Caco-2 (cell line): ENCODE measurements around the gene DIAPH3. TPM values are rescaled to one million over a fixed set of nuclear protein-coding genes. Genes with fewer than 3 reads are reported as not detected.

Source experiments
- BruUV-seq: library from RNA; stranded (reverse); fragments of 400-500 nt; replicated peaks from 2 replicates; lab custom pipeline; 2021; lab: Mats Ljungman, UMichigan
- CTCF ChIA-PET: fragments of 300-600 bp; sonication (Branson Sonifier 250); formaldehyde crosslinking; loops from one replicate; lab custom pipeline; 2022; ENCODE audit warnings: antibody characterized with exemption; lab: Charles Lee
- POLR2A ChIA-PET: fragments of 300-600 bp; sonication (Branson Sonifier 250); formaldehyde crosslinking; loops from one replicate; lab custom pipeline; 2022; ENCODE audit warnings: antibody characterized with exemption; lab: Charles Lee
- DNase-seq, 2 experiments: peaks; one replicate each; pipeline versions ENCODE4 v3.0.0 to v3.0.0-alpha.2; 2020 to 2022
- H3K27me3 ChIP-seq: replicated peaks from 2 replicates; pipeline ENCODE4 v1.6.0; 2011; ENCODE audit warnings: low read length; ENCODE audit not compliant: control insufficient read depth, insufficient read depth
- H3K36me3 ChIP-seq: 2 replicates; pipeline ENCODE4 v1.5.1; 2011; ENCODE audit warnings: low read length; ENCODE audit not compliant: control insufficient read depth, insufficient read depth
- H3K4me1 ChIP-seq: fragments of 250-450 bp; sonication (Bioruptor Pico); 2 replicates; pipeline ENCODE4 v1.5.1; 2020; ENCODE audit warnings: mild to moderate bottlenecking
- H3K4me3 ChIP-seq: 2 replicates; pipeline ENCODE4 v1.5.1; 2011; ENCODE audit warnings: low read depth, mild to moderate bottlenecking, control low read depth, low read length
- H3K9me3 ChIP-seq: fragments of 250-450 bp; sonication (Bioruptor Pico); 2 replicates; pipeline ENCODE4 v1.5.1; 2020; ENCODE audit warnings: mild to moderate bottlenecking, moderate library complexity
- H3K27ac Mint-ChIP-seq: one replicate; pipeline ENCODE4 v1.8.0; 2022; ENCODE audit warnings: mixed read lengths; ENCODE audit not compliant: unreplicated experiment
- H3K27me3 Mint-ChIP-seq: one replicate; pipeline ENCODE4 v1.8.0; 2022; ENCODE audit warnings: mixed read lengths; ENCODE audit not compliant: insufficient read depth, unreplicated experiment
- H3K36me3 Mint-ChIP-seq: one replicate; pipeline ENCODE4 v1.8.0; 2022; ENCODE audit warnings: mild to moderate bottlenecking, mixed read lengths; ENCODE audit not compliant: insufficient read depth, unreplicated experiment
- H3K4me1 Mint-ChIP-seq: one replicate; pipeline ENCODE4 v1.8.0; 2022; ENCODE audit warnings: low read depth, mixed read lengths; ENCODE audit not compliant: unreplicated experiment
- H3K4me3 Mint-ChIP-seq: one replicate; pipeline ENCODE4 v1.8.0; 2022; ENCODE audit warnings: mild to moderate bottlenecking, moderate library complexity, mixed read lengths; ENCODE audit not compliant: unreplicated experiment
- H3K9me3 Mint-ChIP-seq: one replicate; pipeline ENCODE4 v1.8.0; 2022; ENCODE audit warnings: mixed read lengths; ENCODE audit not compliant: unreplicated experiment
- CTCF ChIP-seq, 2 experiments: fragments of 200-600 bp in 1 of 2; IDR thresholded peaks; 1 replicate in 1 of 2; 2 replicates in 1 of 2; pipeline versions ENCODE4 v1.5.1 to v1.8.0; 2011 to 2022; ENCODE audit warnings: antibody characterized with exemption in 1 of 2, control low read depth in 1 of 2, inconsistent platforms in 1 of 2, low read depth in 1 of 2, low read length in 1 of 2, mild to moderate bottlenecking in 1 of 2, moderate library complexity in 1 of 2; ENCODE audit not compliant: insufficient read depth in 1 of 2, severe bottlenecking in 1 of 2, unreplicated experiment in 1 of 2
- intact Hi-C: fragments of 100-400 bp; cut with micrococcal nuclease; formaldehyde crosslinking; loops from one replicate; pipeline ENCODE4 v1.10.0; 2022; ENCODE audit not compliant: unreplicated experiment
- total RNA-seq: library from RNA; stranded (reverse); gene quantifications from 2 replicates; pipeline ENCODE4 v1.2.3, GENCODE V29; 2022

Gene DIAPH3
- total RNA-seq, 1 experiment from 2014 or later = 60.6 TPM

- no peaks in the 10 kb centered on the region for H3K9me3 Mint-ChIP-seq
- no peak for DNase-seq
- Histone ChIP-seq H3K4me1 (peaks cover 54% of the 10 kb centered on the region), H3K4me3 (no peak overlapping the region), H3K36me3 (no peaks in the 10 kb centered on the region), H3K27me3 (no peaks in the 10 kb centered on the region), H3K9me3 (no peaks in the 10 kb centered on the region)
- H3K27ac Mint-ChIP-seq = no peak overlapping the region
- H3K36me3 Mint-ChIP-seq = peaks cover 21% of the 10 kb centered on the region
- ChIA-PET POLR2A (no interaction called here), CTCF (no interaction called here)
- peaks cover 47% of the 10 kb centered on the region for H3K4me1 Mint-ChIP-seq
- no TSS peak for BruUV-seq
- no peaks in the 10 kb centered on the region for H3K27me3 Mint-ChIP-seq
- no peak for TF ChIP-seq CTCF (IDR thresholded peaks at IDR 0.05; ENCODE audit: insufficient read depth in 1 of 2, low read depth in 1 of 2, low read length in 1 of 2, severe bottlenecking in 1 of 2, unreplicated experiment in 1 of 2)
- H3K4me3 Mint-ChIP-seq = no peak overlapping the region
- intact Hi-C loops = loop anchor here (2.0 to 10.0 kb wide), 2 partner anchors 16 to 302 kb away; partner anchors contain the start of gene DIAPH3
These were observed 17.3 kb downstream of the DIAPH3 start for GRCh38 chr13:60146471-60146870.

- Mint-ChIP-seq H3K4me3 (no peak overlapping the region), H3K27ac (no peak overlapping the region), H3K36me3 (peaks cover 23% of the 10 kb centered on the region), H3K4me1 (peaks cover 45% of the 10 kb centered on the region), H3K27me3 (no peaks in the 10 kb centered on the region), H3K9me3 (no peaks in the 10 kb centered on the region)
- Histone ChIP-seq H3K27me3 (no peaks in the 10 kb centered on the region), H3K4me1 (peaks cover 76% of the 10 kb centered on the region), H3K36me3 (no peaks in the 10 kb centered on the region), H3K4me3 (no peak overlapping the region), H3K9me3 (no peaks in the 10 kb centered on the region)
- intact Hi-C loops = loop anchor here (10.0 kb wide), 1 partner anchor 299 kb away; no protein-coding TSS in a partner anchor
- DNase-seq = no peak
- ChIA-PET POLR2A (no interaction called here), CTCF (no interaction called here)
- no TSS peak for BruUV-seq
- no peak for TF ChIP-seq CTCF (IDR thresholded peaks at IDR 0.05; ENCODE audit: insufficient read depth in 1 of 2, low read depth in 1 of 2, low read length in 1 of 2, severe bottlenecking in 1 of 2, unreplicated experiment in 1 of 2)
These were observed 20.0 kb downstream of the DIAPH3 start for GRCh38 chr13:60143775-60144174.

GRCh38 chr13:60139272-60139671, 24.5 kb downstream of the DIAPH3 start:
- POLR2A ChIA-PET = no interaction called here
- Histone ChIP-seq H3K27me3 (no peaks in the 10 kb centered on the region), H3K4me1 (peaks cover 63% of the 10 kb centered on the region), H3K4me3 (no peak overlapping the region), H3K36me3 (no peaks in the 10 kb centered on the region), H3K9me3 (no peaks in the 10 kb centered on the region)
- no peaks in the 10 kb centered on the region for H3K9me3 Mint-ChIP-seq
- TF ChIP-seq CTCF (IDR thresholded peaks at IDR 0.05; ENCODE audit: insufficient read depth in 1 of 2, low read depth in 1 of 2, low read length in 1 of 2, severe bottlenecking in 1 of 2, unreplicated experiment in 1 of 2) = no peak
- H3K27ac Mint-ChIP-seq = peak overlapping the region; percentile 71
- no peak for DNase-seq
- intact Hi-C loops = loop anchor here (10.0 kb wide), 1 partner anchor 186 kb away; no protein-coding TSS in a partner anchor
- CTCF ChIA-PET = no interaction called here
- peaks cover 21% of the 10 kb centered on the region for H3K36me3 Mint-ChIP-seq
- no peaks in the 10 kb centered on the region for H3K27me3 Mint-ChIP-seq
- H3K4me3 Mint-ChIP-seq = no peak overlapping the region
- no TSS peak for BruUV-seq
- H3K4me1 Mint-ChIP-seq = peaks cover 50% of the 10 kb centered on the region
